ENCODE results near the gene PDPR. TPM values are rescaled to one million over a fixed set of nuclear protein-coding genes. Genes with fewer than 3 reads are reported as not detected.

Gene PDPR
- total RNA-seq, 1 donor from 2014 or later = 29.9 TPM

DNA sequence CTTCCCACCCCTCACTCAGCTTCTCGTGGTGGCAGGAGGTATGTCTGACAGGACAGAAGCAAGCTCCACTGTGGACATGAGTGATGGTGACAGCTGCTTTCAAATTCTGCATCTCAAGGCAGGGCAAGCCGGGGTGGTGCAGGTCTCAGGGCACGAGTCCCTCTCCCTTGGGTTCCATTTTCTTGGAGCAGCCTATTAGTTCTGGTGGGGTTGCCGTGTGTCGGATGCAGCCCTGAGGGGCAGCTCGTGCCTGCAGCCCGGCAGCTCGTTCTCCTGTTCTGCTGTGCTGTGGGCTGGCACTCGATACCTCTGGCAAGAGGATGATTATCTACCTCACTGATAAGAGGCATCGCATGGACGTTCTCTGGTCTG, 43.0 kb downstream of the PDPR start:
- H3K4me1 Mint-ChIP-seq (ENCODE audit: unreplicated experiment) = no peaks in the 10 kb centered on the region
- peaks cover 15% of the 10 kb centered on the region for H3K36me3 Mint-ChIP-seq
- H3K9me3 Mint-ChIP-seq = no peaks in the 10 kb centered on the region
- H3K27ac Mint-ChIP-seq = no peak overlapping the region
- DNase-seq (ENCODE audit: extremely low spot score, unreplicated experiment) = no peak
- TF ChIP-seq, protein P1, sequence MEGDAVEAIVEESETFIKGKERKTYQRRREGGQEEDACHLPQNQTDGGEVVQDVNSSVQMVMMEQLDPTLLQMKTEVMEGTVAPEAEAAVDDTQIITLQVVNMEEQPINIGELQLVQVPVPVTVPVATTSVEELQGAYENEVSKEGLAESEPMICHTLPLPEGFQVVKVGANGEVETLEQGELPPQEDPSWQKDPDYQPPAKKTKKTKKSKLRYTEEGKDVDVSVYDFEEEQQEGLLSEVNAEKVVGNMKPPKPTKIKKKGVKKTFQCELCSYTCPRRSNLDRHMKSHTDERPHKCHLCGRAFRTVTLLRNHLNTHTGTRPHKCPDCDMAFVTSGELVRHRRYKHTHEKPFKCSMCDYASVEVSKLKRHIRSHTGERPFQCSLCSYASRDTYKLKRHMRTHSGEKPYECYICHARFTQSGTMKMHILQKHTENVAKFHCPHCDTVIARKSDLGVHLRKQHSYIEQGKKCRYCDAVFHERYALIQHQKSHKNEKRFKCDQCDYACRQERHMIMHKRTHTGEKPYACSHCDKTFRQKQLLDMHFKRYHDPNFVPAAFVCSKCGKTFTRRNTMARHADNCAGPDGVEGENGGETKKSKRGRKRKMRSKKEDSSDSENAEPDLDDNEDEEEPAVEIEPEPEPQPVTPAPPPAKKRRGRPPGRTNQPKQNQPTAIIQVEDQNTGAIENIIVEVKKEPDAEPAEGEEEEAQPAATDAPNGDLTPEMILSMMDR (conservative IDR thresholded peaks at IDR 0.05) = no peak
- H3K27me3 Mint-ChIP-seq = no peaks in the 10 kb centered on the region
- no peak overlapping the region for H3K4me3 Mint-ChIP-seq

GRCh38 chr16:70157477-70158260, 43.5 kb downstream of the PDPR start:
- no peaks in the 10 kb centered on the region for H3K27me3 Mint-ChIP-seq
- H3K4me3 Mint-ChIP-seq = no peak overlapping the region
- peaks cover 15% of the 10 kb centered on the region for H3K36me3 Mint-ChIP-seq
- DNase-seq (ENCODE audit: extremely low spot score, unreplicated experiment) = peak; percentile 42
- no peak overlapping the region for H3K27ac Mint-ChIP-seq
- TF ChIP-seq, protein P1 (conservative IDR thresholded peaks at IDR 0.05) = no peak
- no peaks in the 10 kb centered on the region for H3K9me3 Mint-ChIP-seq
- H3K4me1 Mint-ChIP-seq (ENCODE audit: unreplicated experiment) = no peaks in the 10 kb centered on the region

DNA sequence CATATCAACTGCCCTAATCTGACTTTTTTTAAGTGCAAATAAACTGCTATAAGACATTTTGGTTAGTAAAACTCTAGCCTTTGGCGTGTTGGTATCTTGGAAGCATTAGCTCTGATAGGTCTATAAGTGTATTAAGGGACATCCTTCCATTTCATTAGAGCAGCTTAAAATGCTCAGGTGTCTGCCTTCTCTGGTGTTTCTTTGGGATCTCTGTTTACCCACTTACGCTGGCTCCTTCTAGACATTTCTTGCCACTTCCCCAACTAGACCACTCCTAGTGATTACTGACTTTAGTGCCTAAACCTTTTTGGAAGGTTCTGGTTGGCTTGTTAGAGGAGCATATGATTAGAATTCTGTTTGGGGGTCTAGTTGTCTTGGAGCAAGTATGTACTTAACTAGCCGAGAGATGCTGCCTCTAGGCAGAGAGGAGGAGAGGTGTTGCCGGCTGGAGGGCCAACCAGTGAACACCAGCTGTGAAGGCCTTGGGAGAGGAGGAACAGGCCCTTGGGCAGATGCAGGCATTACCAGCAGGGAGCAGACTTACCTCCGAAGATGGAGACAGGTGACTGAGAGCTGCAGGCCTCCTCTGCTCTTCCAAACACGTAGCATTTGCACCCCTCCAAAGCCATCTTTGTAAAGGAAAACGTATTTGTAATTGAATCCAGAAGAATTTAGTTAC, 44.3 kb downstream of the PDPR start:
- Mint-ChIP-seq H3K4me3 (no peak overlapping the region), H3K9me3 (no peaks in the 10 kb centered on the region), H3K4me1 (ENCODE audit: unreplicated experiment) (peaks cover 2% of the 10 kb centered on the region), H3K36me3 (peaks cover 12% of the 10 kb centered on the region), H3K27ac (no peak overlapping the region), H3K27me3 (no peaks in the 10 kb centered on the region)
- TF ChIP-seq, protein P1 (conservative IDR thresholded peaks at IDR 0.05) = no peak
- DNase-seq (ENCODE audit: extremely low spot score, unreplicated experiment) = peak; percentile 63

GRCh38 chr16:70159355-70160348, 45.5 kb downstream of the PDPR start:
- no peaks in the 10 kb centered on the region for H3K27me3 Mint-ChIP-seq
- H3K9me3 Mint-ChIP-seq = no peaks in the 10 kb centered on the region
- peak; percentile 49 for DNase-seq (ENCODE audit: extremely low spot score, unreplicated experiment)
- TF ChIP-seq, protein P1 (conservative IDR thresholded peaks at IDR 0.05) = no peak
- H3K4me1 Mint-ChIP-seq (ENCODE audit: unreplicated experiment) = peaks cover 5% of the 10 kb centered on the region
- peaks cover 11% of the 10 kb centered on the region for H3K36me3 Mint-ChIP-seq
- H3K4me3 Mint-ChIP-seq = no peak overlapping the region
- no peak overlapping the region for H3K27ac Mint-ChIP-seq

DNA sequence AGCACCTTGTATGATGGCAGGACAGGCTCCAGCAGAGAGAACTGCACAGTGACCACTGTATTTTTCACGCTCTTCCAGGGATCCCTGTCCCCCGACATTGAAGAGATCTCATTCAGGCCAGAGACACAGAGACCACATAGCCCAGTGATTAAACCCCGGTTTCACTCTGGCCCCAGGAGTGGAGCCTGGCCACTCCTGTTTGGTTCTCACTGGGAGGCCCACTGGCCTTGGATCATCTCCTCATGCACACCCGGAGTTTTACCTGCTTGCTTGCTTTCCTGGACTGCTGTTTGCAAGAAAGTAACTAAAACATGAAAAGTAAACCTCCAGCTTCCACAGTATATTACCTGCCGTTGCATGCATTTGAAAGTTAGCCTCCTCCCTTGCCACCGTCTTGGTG, 46.3 kb downstream of the PDPR start:
- Mint-ChIP-seq H3K27me3 (no peaks in the 10 kb centered on the region), H3K36me3 (peaks cover 11% of the 10 kb centered on the region), H3K4me3 (no peak overlapping the region), H3K9me3 (no peaks in the 10 kb centered on the region), H3K27ac (no peak overlapping the region), H3K4me1 (ENCODE audit: unreplicated experiment) (peaks cover 10% of the 10 kb centered on the region)
- TF ChIP-seq, protein P1 (conservative IDR thresholded peaks at IDR 0.05) = no peak
- peak; percentile 62 for DNase-seq (ENCODE audit: extremely low spot score, unreplicated experiment)
